ENCODE measurements around the gene DHFR.

DNA sequence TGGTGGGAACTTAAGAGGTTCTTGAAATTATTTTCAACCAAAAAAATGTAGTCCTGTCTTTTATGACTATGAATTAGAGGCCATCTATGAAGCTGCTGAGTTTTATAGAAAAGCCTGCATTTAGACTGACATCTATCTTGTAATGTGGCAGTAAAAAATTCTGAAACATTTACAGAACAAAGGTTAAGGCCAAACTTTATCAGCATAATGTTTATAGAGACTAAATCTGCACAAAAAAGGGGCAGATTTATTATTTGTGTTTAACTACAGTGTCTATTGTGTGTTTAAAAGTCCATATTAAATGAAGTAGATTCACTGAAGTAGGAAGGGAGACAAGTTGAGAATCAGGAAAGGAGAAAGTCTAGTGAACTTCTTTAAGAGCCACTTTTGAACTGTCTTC is 47.4 kb downstream of the DHFR start:
- TF ChIP-seq POLR2A (IDR thresholded peaks at IDR 0.05), result no peak
- TF ChIP-seq, protein P1, sequence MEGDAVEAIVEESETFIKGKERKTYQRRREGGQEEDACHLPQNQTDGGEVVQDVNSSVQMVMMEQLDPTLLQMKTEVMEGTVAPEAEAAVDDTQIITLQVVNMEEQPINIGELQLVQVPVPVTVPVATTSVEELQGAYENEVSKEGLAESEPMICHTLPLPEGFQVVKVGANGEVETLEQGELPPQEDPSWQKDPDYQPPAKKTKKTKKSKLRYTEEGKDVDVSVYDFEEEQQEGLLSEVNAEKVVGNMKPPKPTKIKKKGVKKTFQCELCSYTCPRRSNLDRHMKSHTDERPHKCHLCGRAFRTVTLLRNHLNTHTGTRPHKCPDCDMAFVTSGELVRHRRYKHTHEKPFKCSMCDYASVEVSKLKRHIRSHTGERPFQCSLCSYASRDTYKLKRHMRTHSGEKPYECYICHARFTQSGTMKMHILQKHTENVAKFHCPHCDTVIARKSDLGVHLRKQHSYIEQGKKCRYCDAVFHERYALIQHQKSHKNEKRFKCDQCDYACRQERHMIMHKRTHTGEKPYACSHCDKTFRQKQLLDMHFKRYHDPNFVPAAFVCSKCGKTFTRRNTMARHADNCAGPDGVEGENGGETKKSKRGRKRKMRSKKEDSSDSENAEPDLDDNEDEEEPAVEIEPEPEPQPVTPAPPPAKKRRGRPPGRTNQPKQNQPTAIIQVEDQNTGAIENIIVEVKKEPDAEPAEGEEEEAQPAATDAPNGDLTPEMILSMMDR (IDR thresholded peaks at IDR 0.05), result no peak

All from body of pancreas (tissue), 4 donors.